Suprapubic skin (tissue), 3 donors: ENCODE measurements around the gene AQP3.

Source experiments
- POLR2AphosphoS5 ChIP-seq, 3 donors: sonication (generic); formaldehyde crosslinking; IDR thresholded peaks; one replicate each; pipeline ENCODE4 v1.6.1; 2017; ENCODE audit warnings: antibody characterized with exemption in 3 of 3
- TF ChIP-seq, protein P1 (sequence below), 2 donors: fragments of 200-600 bp in 1 of 2; fragments of 450-650 bp in 1 of 2; sonication (generic) in 1 of 2; IDR thresholded peaks; one replicate each; pipeline ENCODE4 v1.5.1; 2016 to 2019; ENCODE audit warnings: antibody characterized with exemption in 2 of 2, mild to moderate bottlenecking in 1 of 2, moderate library complexity in 1 of 2

DNA sequence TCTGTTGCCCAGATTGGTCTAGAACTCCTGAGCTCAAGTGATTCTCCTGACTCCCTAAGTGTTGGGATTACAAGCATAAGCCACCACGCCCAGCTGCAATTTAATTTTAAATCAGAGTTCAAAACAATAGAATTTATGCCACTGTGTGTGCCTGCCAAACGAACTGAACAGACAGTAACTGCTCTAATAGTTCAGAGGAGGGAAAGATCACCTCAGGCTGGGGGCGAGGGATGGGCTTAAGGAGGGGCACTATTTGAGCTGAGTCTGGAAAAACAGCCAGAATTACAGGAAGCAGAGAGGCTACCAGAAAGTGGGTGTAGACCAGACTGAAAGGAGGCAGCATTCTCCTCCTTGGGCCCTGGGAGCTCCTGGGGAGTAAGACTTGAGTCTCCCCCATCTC is 14.1 kb upstream of the AQP3 start:
- TF ChIP-seq, protein P1, sequence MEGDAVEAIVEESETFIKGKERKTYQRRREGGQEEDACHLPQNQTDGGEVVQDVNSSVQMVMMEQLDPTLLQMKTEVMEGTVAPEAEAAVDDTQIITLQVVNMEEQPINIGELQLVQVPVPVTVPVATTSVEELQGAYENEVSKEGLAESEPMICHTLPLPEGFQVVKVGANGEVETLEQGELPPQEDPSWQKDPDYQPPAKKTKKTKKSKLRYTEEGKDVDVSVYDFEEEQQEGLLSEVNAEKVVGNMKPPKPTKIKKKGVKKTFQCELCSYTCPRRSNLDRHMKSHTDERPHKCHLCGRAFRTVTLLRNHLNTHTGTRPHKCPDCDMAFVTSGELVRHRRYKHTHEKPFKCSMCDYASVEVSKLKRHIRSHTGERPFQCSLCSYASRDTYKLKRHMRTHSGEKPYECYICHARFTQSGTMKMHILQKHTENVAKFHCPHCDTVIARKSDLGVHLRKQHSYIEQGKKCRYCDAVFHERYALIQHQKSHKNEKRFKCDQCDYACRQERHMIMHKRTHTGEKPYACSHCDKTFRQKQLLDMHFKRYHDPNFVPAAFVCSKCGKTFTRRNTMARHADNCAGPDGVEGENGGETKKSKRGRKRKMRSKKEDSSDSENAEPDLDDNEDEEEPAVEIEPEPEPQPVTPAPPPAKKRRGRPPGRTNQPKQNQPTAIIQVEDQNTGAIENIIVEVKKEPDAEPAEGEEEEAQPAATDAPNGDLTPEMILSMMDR (IDR thresholded peaks at IDR 0.05) = no peak
- no peak for TF ChIP-seq POLR2AphosphoS5 (IDR thresholded peaks at IDR 0.05)
